Muscle of leg (tissue), 11 donors: ENCODE measurements around the gene GLUL. TPM values are rescaled to one million over a fixed set of nuclear protein-coding genes. Genes with fewer than 3 reads are reported as not detected.
"Not testable (repeated sequence)": the region's sequence is repeated elsewhere in the genome, so short reads cannot be mapped to it uniquely, and the experiment has no call there.

Source experiments
- DNase-seq: peaks from one replicate; pipeline ENCODE4 v3.0.0; 2013
- H3K27ac ChIP-seq: one replicate; pipeline ENCODE4 v1.5.1; 2013; ENCODE audit warnings: mild to moderate bottlenecking, low read length, control low read depth
- H3K27me3 ChIP-seq: one replicate; pipeline ENCODE4 v1.6.1; 2013; ENCODE audit warnings: low read length; ENCODE audit not compliant: control insufficient read depth, insufficient read depth
- H3K36me3 ChIP-seq: one replicate; pipeline ENCODE4 v1.6.1; 2013; ENCODE audit warnings: low read length; ENCODE audit not compliant: control insufficient read depth, insufficient read depth
- H3K4me1 ChIP-seq: one replicate; pipeline ENCODE4 v1.6.1; 2013; ENCODE audit warnings: low read length; ENCODE audit not compliant: control insufficient read depth, insufficient read depth
- H3K4me3 ChIP-seq: one replicate; pipeline ENCODE4 v1.5.1; 2013; ENCODE audit warnings: low read length, control low read depth
- H3K9me3 ChIP-seq: replicated peaks from 2 replicates; pipeline ENCODE4 v1.6.1; 2013; ENCODE audit warnings: low read depth, low read length; ENCODE audit not compliant: control insufficient read depth
- WGBS: methylation state at CpG from one replicate; pipeline ENCODE4 v1.1.5; 2013; ENCODE audit warnings: missing lambda C conversion rate; ENCODE audit not compliant: insufficient coverage; 5-methylcytosine and 5-hydroxymethylcytosine counted together
- polyA plus RNA-seq, 8 donors: library from polyadenylated mRNA; unstranded; fragments of 120-200 nt; gene quantifications; one replicate each; pipeline versions ENCODE4 v1.2.1 to v1.2.3, GENCODE V29; 2013; ENCODE audit warnings: inconsistent platforms in 1 of 8, low replicate concordance in 1 of 8; ENCODE audit not compliant: insufficient read length in 8 of 8, insufficient read depth in 1 of 8
- total RNA-seq: library from RNA; stranded (reverse); fragments of 120-200 nt; gene quantifications from one replicate; pipeline ENCODE4 v1.2.4, GENCODE V29; 2013

Gene GLUL
- total and polyA plus RNA-seq, 9 donors: 238 to 417 (median 287) TPM

DNA sequence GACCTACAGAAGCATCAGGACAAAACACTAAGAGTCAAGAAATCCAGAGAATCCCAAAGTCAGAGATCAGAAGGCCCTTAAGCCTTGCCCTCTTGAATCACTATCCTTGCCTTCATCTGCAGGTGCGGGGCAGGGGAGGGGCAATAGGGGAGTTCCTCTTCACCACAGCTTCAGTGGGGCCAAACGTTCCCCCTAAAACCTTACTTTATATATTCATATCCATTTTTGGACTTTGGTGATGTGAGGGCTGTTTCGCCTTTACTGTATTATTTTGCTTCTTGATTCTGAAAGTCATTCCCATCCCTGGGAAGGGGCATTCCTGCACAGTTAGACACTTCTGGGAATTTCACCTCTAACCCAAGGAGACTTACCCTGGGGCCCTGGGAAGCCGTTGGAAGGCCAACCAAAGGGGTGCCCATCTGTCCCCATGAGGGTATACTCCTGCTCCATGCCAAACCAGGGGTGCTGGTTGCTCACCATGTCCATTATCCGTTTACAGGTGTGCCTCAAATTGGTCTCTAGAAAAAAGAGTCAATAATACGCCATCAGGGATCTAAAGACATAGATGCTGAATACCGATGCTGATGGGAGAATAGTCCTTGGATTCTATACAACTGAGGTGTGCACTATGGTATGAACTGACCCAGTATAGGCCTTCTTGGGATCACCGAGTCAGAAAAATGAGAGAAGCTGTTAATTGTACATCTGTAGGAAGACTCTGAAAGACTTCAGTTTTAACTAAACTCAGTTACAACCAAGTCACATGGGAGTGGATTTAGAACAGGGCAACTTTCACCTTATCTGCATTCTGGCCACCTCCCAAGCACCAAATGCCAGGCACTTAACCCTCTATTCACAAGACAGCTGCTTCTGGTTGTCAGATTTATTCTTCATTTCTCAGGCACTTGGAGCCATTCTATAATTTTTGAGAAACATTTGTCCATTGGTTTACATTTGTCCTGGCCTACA, 5.4 kb downstream of the GLUL start:
- Histone ChIP-seq H3K27ac (no peak overlapping the region), H3K27me3 (no peaks in the 10 kb centered on the region), H3K4me1 (peaks cover 11% of the 10 kb centered on the region), H3K4me3 (no peak overlapping the region), H3K9me3 (no peaks in the 10 kb centered on the region), H3K36me3 (peaks cover 67% of the 10 kb centered on the region)
- 91% methylated on average over 4 of the region's 8 CpGs for WGBS
- no peak for DNase-seq

DNA sequence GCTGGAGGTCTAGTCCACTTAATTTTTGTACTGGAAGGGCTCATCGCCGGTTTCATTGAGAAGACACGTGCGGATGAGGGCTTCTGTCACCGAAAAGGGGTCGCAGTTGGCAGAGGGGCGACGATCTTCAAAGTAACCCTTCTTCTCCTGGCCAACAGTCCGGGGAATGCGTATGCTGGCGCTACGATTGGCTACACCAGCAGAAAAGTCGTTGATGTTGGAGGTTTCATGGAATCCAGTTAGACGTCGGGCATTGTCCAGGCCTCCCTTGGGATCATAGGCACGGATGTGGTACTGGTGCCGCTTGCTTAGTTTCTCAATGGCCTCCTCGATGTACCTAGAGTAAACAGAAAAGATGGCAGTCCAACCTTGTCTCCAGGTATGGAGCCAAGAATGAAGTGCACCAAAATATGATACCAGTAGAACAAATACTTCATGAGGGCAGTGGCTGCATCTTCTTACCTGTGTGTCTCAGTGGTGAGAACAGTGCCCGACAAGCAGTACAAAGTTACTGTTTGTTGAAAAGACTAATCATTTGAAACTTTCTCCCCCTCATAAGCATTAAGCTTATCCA, 7.1 kb downstream of the GLUL start:
- Histone ChIP-seq H3K9me3 (no peaks in the 10 kb centered on the region), H3K4me1 (peaks cover 11% of the 10 kb centered on the region), H3K27ac (no peak overlapping the region), H3K27me3 (no peaks in the 10 kb centered on the region), H3K36me3 (peaks cover 63% of the 10 kb centered on the region), H3K4me3 (no peak overlapping the region)
- no peak for DNase-seq
- 89% methylated on average over 11 of the region's 19 CpGs for WGBS

DNA sequence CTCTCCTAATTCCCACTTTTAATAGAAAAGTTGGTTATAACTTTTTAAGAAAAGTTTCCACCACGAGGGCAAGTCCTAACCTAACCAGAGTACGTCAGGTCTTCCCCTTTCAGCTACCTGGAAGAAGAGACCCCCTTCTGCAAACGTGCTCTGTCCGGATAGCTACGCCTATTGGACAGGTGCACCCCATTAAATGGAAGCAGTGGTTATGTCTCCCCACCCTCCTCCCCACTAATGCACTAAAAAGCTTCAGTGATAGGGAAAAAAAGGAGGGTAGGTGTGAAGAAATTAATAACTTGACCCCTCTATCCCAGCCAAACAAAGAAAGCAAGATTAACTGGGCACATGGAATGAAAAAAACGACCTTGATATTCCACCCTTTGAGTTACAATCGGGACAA, 7.7 kb downstream of the GLUL start:
- no peak overlapping the region for H3K27ac ChIP-seq
- WGBS: no CpG with 5 or more reads among the region's 7 CpGs

DNA sequence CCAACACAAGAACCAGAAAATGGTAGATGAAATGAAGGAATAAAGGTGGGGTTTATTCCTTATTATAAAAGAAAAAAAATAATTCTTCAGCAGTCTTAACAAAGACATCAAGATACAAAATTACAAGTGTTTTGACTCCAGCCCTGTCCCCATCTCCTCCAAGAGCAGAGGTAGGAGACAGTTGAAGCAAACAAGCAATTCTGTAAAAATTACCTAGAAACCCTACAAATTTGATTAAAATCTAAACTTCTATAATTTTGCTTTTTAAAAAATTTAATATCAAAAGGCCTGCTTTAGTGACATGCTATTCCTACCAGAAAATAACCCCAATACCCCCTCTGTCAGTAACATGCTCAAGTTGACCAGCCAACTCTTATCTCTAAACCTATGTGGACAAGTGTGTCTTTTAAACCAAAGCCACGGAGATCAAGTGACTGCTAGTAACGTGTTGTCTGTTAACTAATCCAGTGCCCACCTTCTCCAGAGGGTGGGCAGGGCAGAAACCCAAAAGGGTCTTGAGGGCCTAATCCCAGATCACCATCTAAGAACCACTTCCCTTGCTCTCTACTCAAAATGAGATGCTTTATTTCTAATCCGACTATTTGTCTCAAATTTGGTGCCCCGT, 8.4 kb downstream of the GLUL start:
- Histone ChIP-seq H3K27me3 (no peaks in the 10 kb centered on the region), H3K27ac (no peak overlapping the region), H3K4me3 (no peak overlapping the region), H3K4me1 (peaks cover 5% of the 10 kb centered on the region), H3K9me3 (no peaks in the 10 kb centered on the region), H3K36me3 (peaks cover 58% of the 10 kb centered on the region)
- 86% methylated on average over 2 of the region's 4 CpGs for whole genome bisulfite sequencing
- DNase-seq: no peak

More for the DNA sequence above, 7.7 kb downstream of the GLUL start:
- Histone ChIP-seq H3K9me3 (no peaks in the 10 kb centered on the region), H3K4me1 (peaks cover 11% of the 10 kb centered on the region), H3K36me3 (peaks cover 63% of the 10 kb centered on the region), H3K27me3 (no peaks in the 10 kb centered on the region), H3K4me3 (no peak overlapping the region)
- DNase-seq: no peak

DNA sequence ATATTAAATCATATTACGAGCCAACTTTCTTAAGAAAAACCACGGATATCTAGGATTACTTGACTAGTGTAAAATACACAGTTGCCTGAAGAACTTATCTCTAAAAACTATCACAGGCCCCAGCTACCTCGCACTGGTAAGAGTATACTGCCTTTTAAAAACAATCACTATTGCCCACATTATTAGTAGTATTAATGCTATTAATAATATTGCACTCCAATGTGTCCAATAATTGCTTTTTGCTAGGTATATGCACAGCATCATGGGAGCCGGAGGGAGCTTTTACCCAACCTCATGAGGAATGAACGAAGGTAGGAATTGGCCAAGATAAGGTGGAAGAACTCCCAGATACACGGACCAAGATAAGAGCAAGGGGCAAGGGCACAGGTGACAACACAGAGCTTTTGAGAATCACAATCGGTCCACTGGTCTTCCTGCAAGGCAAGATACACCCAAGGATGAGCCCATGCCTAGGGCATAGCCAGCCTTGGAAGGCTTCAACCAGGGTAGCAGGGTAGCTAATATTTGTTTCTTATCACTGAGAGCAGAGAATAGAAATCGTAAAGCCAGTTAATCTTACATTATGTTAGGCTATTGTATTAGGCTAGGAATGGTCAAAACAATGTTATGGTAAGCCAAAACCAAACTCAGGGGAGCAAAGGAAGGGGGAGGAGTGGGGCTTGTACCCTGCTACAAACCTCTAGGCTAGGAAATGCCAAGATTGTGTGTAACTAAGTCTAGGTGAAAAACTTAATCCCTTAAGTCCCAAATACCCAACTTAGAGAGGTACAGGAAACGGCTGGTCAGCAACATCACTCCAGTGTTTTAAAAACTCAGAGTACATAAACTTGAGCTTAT, 9.4 kb downstream of the GLUL start:
- Histone ChIP-seq H3K36me3 (peaks cover 51% of the 10 kb centered on the region), H3K4me1 (peaks cover 4% of the 10 kb centered on the region), H3K27me3 (no peaks in the 10 kb centered on the region), H3K27ac (no peak overlapping the region), H3K4me3 (no peak overlapping the region), H3K9me3 (no peaks in the 10 kb centered on the region)
- no peak for DNase-seq
- 57% methylated on average over 3 of the region's 9 CpGs for WGBS

DNA sequence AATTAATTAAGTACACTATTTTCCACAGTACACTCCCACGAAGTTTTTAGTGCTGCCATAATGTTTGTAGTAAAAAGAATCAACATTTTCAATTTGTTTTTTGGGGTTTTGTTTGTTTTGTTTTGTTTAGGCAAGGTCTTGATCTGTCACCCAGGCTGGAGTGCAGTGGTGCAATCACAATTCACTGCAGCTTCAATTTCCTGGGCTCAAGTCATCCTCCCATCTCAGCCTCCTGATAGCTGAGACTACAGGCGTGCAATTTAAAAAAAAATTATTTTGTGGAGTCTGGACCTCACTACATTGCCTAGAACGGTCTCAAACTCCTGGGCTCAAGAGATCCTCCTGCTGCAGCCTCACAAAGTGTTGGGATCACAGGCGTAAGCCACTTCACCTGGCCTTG, 11.4 kb downstream of the GLUL start:
- 33% methylated on average over 2 of the region's 4 CpGs for WGBS
- peaks cover 31% of the 10 kb centered on the region for H3K36me3 ChIP-seq
- no peaks in the 10 kb centered on the region for H3K9me3 ChIP-seq
- no peaks in the 10 kb centered on the region for H3K27me3 ChIP-seq
- H3K4me1 ChIP-seq: no peaks in the 10 kb centered on the region
- no peak overlapping the region for H3K27ac ChIP-seq
- no peak overlapping the region for H3K4me3 ChIP-seq
- DNase-seq: no peak

DNA sequence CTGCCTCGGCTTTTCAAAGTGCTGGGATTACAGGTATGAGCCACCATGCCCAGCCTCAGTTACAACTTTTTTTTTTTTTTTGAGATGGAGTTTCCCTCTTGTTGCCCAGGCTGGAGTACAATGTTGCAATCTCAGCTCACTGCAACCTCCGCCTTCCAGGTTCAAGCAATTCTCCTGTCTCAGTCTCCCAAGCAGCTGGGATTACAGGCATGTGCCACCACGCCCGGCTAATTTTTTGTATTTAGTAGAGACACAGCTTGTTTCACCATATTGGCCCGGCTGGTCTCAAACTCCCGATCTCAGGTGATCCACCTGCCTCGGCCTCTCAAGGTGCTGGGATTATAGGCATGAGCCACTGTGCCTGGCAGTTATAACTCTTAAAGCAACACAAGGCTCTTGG, 11.8 kb downstream of the GLUL start:
- DNase-seq, H3K27ac ChIP-seq: not testable (repeated sequence)

DNA sequence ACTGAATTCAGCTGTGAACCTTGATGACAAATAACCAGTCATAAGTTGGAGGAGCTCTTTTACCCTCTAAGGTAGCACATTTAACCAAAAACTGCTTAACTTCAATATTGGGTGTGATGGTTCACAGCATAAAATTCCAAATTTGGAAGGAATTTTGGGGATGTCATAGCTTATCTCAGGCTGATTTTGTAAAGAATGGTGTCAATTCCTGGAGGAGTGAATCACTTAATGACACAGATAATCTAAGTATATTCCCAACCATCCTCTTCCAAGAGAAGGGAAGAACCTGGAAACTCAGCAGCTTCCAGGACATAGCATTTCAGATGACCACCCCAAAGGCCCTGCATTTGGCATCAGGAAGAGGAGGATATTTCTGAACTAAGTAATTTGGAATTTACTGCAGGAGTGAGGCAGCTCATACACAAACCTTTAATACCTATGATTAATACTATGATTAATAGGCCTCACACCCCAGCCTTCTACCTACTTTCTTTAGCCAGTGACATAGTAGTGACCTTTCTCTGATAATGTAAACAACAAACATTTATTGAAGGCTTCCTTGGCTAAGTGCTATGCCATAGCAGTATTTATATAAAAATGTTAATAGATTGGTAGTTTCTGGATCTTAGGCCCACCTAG, 14.5 kb downstream of the GLUL start:
- no peaks in the 10 kb centered on the region for H3K27me3 ChIP-seq
- no peak for DNase-seq
- peaks cover 3% of the 10 kb centered on the region for H3K36me3 ChIP-seq
- H3K9me3 ChIP-seq: no peaks in the 10 kb centered on the region
- no peak overlapping the region for H3K4me3 ChIP-seq
- H3K4me1 ChIP-seq: no peaks in the 10 kb centered on the region
- no peak overlapping the region for H3K27ac ChIP-seq

More for the DNA sequence above, 11.8 kb downstream of the GLUL start:
- 93% methylated on average over 3 of the region's 7 CpGs for WGBS
- not testable (repeated sequence) for H3K27me3 ChIP-seq, H3K9me3 ChIP-seq, H3K4me1 ChIP-seq, H3K4me3 ChIP-seq
- H3K36me3 ChIP-seq: peaks cover 29% of the 10 kb centered on the region

DNA sequence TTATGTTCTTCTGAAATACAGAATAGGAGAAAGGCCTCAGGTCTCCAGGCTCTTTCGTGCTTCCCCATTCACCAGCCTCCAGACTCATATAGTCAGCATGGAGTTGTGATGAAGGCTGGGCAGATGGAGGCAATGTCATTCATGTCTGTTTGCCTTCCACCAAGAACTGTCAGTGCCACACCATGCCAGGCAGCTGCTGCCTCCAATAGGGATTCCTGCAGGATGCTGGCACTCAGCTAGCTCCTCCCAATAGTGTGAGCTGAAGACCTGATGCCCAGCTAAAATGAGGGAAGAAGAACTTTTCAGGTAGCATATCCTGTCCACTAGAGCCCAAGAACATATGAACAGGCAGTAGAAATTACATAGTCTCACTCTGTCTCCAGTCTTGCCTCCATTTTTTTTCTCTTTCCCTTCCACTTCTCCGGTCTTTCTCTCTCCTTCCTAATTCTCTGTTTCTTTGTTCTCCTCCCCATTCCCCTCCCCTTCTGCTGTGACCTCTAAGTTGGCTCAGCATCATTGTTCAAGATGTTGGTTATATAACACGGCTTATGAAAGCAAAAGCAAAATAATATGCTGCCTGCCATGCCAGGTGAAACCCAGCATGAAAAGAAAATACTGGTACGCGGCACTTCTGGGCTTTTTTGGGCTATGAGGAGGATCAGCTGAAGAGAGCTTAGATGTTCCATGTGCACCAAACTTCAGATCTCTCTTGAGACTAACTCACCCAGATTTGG, 17.3 kb downstream of the GLUL start:
- Histone ChIP-seq H3K27me3 (no peaks in the 10 kb centered on the region), H3K27ac (no peak overlapping the region), H3K9me3 (no peaks in the 10 kb centered on the region), H3K4me1 (peaks cover 3% of the 10 kb centered on the region), H3K36me3 (no peaks in the 10 kb centered on the region), H3K4me3 (no peak overlapping the region)
- DNase-seq: no peak
- WGBS: 100% methylated on average over 3 of the region's 5 CpGs
